Esophagus muscularis mucosa (tissue), 3 donors: ENCODE data around the gene DYNC2H1.

Experiments used
- CTCF ChIP-seq, 3 experiments: fragments of 200-600 bp in 2 of 3; fragments of 450-650 bp in 1 of 3; sonication (generic) in 2 of 3; IDR thresholded peaks; one replicate each; pipeline ENCODE4 v1.5.1; 2017 to 2019; ENCODE audit warnings: antibody characterized with exemption in 3 of 3, mild to moderate bottlenecking in 2 of 3, moderate library complexity in 1 of 3
- POLR2A ChIP-seq: fragments of 450-650 bp; IDR thresholded peaks from one replicate; pipeline ENCODE4 v1.6.1; 2017; ENCODE audit warnings: antibody characterized with exemption, moderate library complexity, mild to moderate bottlenecking, low read depth

- no peak for TF ChIP-seq CTCF (IDR thresholded peaks at IDR 0.05)
- no peak for TF ChIP-seq POLR2A
These were observed 113.6 kb downstream of the DYNC2H1 start for GRCh38 chr11:103222806-103223205.
